ENCODE data around the gene CASP12. TPM values are rescaled to one million over a fixed set of nuclear protein-coding genes. Genes with fewer than 3 reads are reported as not detected.

CASP12 gene
- total RNA-seq, 1 donor from 2014 or later: not detected

- no peak overlapping the region for H3K4me3 ChIP-seq (ENCODE audit: low read depth, low read length)
- no peak for TF ChIP-seq CTCF (conservative IDR thresholded peaks at IDR 0.05; ENCODE audit: low read depth, low read length)
- DNase-seq (ENCODE audit: low read depth): no peak
These were observed 57.1 kb downstream of the CASP12 start for GRCh38 chr11:104841185-104841584.

GRCh38 chr11:104837969-104838639, 60.2 kb downstream of the CASP12 start:
- no peak overlapping the region for H3K4me3 ChIP-seq (ENCODE audit: low read depth, low read length)

GRCh38 chr11:104836691-104837090, 61.6 kb downstream of the CASP12 start:
- DNase-seq (ENCODE audit: low read depth): no peak
- no peak for TF ChIP-seq CTCF (conservative IDR thresholded peaks at IDR 0.05; ENCODE audit: low read depth, low read length)
- H3K4me3 ChIP-seq (ENCODE audit: low read depth, low read length): no peak overlapping the region

More at GRCh38 chr11:104837969-104838639, 60.2 kb downstream of the CASP12 start:
- DNase-seq (ENCODE audit: low read depth): no peak
- TF ChIP-seq CTCF (conservative IDR thresholded peaks at IDR 0.05; ENCODE audit: low read depth, low read length): no peak

Other genes starting within 250 kb of the CASP12 start
- 27.6 and 30.4 TPM in 2 replicates for gene CASP4, start 70.1 kb upstream of the CASP12 start, total RNA-seq
- gene CASP5, start 124.7 kb upstream of the CASP12 start, total RNA-seq: not detected in 2 replicates
- 0.29 TPM in 1 of 2 replicates, not detected in the other for gene CASP1, start 136.7 kb upstream of the CASP12 start, total RNA-seq
- not detected in 2 replicates for gene CARD16, start 146.9 kb upstream of the CASP12 start, total RNA-seq
- gene CARD18, start 241.3 kb upstream of the CASP12 start, total RNA-seq: not detected in 2 replicates

All from epithelial cell of proximal tubule (primary cell).